HEK293 (cell line): ENCODE data around the gene TPM2.

ENCODE experiments used
- CTCF ChIP-seq: fragments of 450-650 bp; formaldehyde crosslinking; IDR thresholded peaks from 2 replicates; pipeline ENCODE4 v1.5.1; 2016; ENCODE audit warnings: missing biosample characterization, missing genetic modification characterization
- SETDB1 ChIP-seq: IDR thresholded peaks from one replicate; pipeline ENCODE4 v1.6.1; 2017; ENCODE audit warnings: mild to moderate bottlenecking, low read length, moderate library complexity, mixed read lengths; ENCODE audit not compliant: insufficient read length
- TCF7L2 ChIP-seq: IDR thresholded peaks from 2 replicates; pipeline ENCODE4 v1.6.1; 2011; ENCODE audit warnings: low read depth, mild to moderate bottlenecking, inconsistent platforms, low read length, moderate library complexity, borderline replicate concordance
- ZFP41 ChIP-seq: fragments of 450-650 bp; formaldehyde crosslinking; IDR thresholded peaks from 2 replicates; pipeline ENCODE4 v1.5.1; 2016; ENCODE audit warnings: missing biosample characterization, missing genetic modification characterization, borderline replicate concordance
- ZNF133 ChIP-seq: fragments of 450-650 bp; formaldehyde crosslinking; IDR thresholded peaks from 2 replicates; pipeline ENCODE4 v1.5.1; 2016; ENCODE audit warnings: missing biosample characterization, missing genetic modification characterization
- ZNF274 ChIP-seq, 2 experiments: fragments of 200-500 bp in 1 of 2; fragments of 450-650 bp in 1 of 2; sonication (Bioruptor generic) in 1 of 2; formaldehyde crosslinking in 1 of 2; IDR thresholded peaks; 2 replicates each; pipeline versions ENCODE4 v1.5.1 to v1.6.1; 2014 to 2016; ENCODE audit warnings: borderline replicate concordance in 1 of 2, inconsistent platforms in 1 of 2, low read length in 1 of 2, missing biosample characterization in 1 of 2, missing genetic modification characterization in 1 of 2
- ZNF549 ChIP-seq: fragments of 450-650 bp; IDR thresholded peaks from 2 replicates; pipeline ENCODE4 v1.5.1; 2018; ENCODE audit warnings: missing biosample characterization, missing genetic modification characterization, mild to moderate bottlenecking, inconsistent platforms, moderate library complexity
- ZNF785 ChIP-seq: fragments of 450-650 bp; formaldehyde crosslinking; IDR thresholded peaks from 2 replicates; pipeline ENCODE4 v1.5.1; 2016; ENCODE audit warnings: missing biosample characterization, missing genetic modification characterization
- ZNF830 ChIP-seq: fragments of 450-650 bp; IDR thresholded peaks from 2 replicates; pipeline ENCODE4 v1.5.0; 2018; ENCODE audit warnings: missing biosample characterization, missing genetic modification characterization, low read depth, mild to moderate bottlenecking, moderate library complexity
- TF ChIP-seq, protein P1 (sequence below): fragments of 450-650 bp; formaldehyde crosslinking; IDR thresholded peaks from 2 replicates; pipeline ENCODE4 v1.5.1; 2016; ENCODE audit warnings: missing biosample characterization, missing genetic modification characterization

DNA sequence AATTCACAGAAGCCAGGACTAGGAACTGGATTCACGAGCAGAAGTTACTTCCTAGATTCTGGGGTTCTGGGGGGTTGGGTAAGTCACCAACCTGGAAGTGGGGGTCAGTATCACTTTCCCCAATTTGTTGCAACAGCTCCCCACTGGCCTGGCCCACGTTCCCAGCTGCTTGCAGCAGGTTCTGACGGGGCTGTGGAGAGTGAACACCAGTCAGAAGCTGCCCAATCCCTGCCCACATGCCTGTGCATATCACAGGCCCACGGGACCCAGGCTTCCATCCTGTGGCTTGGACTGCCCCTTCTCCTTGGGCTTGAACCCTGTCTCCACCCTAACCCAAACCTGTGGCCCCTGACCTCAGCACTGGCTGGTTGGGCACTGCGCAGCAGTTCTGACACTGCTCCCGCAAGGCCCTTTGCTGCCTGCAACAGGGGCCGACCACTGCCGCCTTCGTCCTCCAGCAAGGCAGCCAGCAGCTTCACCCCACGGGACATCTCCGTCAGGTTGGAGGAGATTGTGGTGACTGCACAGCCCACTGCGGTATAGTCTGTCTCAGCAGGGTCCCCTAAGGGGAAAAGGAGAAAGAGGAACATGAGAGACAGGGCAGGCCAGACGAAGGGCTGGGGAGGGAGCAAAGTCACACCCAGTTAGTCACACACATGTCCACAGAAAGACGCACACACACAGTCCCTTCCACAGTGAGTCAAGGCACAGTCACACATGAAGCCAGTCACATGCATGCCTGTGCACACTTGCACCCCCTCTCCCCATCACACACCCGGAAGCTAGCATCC lies 29.2 kb upstream of the TPM2 start:
- TF ChIP-seq TCF7L2 (no peak), ZNF274 (IDR thresholded peaks at IDR 0.05; ENCODE audit: low read length) (no peak), ZNF274 (tag by site-specific recombination; IDR thresholded peaks at IDR 0.05; ENCODE audit: borderline replicate concordance) (no peak), CTCF (tag by site-specific recombination) (no peak), ZFP41 (tag by site-specific recombination) (no peak), ZNF133 (tag by site-specific recombination) (no peak), ZNF785 (tag by site-specific recombination) (no peak), ZNF830 (no peak), SETDB1 (no peak), ZNF549 (tag by site-specific recombination) (no peak)
- TF ChIP-seq, protein P1, sequence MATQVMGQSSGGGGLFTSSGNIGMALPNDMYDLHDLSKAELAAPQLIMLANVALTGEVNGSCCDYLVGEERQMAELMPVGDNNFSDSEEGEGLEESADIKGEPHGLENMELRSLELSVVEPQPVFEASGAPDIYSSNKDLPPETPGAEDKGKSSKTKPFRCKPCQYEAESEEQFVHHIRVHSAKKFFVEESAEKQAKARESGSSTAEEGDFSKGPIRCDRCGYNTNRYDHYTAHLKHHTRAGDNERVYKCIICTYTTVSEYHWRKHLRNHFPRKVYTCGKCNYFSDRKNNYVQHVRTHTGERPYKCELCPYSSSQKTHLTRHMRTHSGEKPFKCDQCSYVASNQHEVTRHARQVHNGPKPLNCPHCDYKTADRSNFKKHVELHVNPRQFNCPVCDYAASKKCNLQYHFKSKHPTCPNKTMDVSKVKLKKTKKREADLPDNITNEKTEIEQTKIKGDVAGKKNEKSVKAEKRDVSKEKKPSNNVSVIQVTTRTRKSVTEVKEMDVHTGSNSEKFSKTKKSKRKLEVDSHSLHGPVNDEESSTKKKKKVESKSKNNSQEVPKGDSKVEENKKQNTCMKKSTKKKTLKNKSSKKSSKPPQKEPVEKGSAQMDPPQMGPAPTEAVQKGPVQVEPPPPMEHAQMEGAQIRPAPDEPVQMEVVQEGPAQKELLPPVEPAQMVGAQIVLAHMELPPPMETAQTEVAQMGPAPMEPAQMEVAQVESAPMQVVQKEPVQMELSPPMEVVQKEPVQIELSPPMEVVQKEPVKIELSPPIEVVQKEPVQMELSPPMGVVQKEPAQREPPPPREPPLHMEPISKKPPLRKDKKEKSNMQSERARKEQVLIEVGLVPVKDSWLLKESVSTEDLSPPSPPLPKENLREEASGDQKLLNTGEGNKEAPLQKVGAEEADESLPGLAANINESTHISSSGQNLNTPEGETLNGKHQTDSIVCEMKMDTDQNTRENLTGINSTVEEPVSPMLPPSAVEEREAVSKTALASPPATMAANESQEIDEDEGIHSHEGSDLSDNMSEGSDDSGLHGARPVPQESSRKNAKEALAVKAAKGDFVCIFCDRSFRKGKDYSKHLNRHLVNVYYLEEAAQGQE (tag by site-specific recombination): no peak
